Peyer's patch (tissue), 4 donors: ENCODE results near the gene YIPF3.

Experiments
- CTCF ChIP-seq, 6 experiments: fragments of 450-650 bp in 4 of 6; fragments of 200-600 bp in 2 of 6; sonication (generic) in 1 of 6; IDR thresholded peaks; one replicate each; pipeline ENCODE4 v1.5.1; 2017 to 2019; ENCODE audit warnings: antibody characterized with exemption in 6 of 6, mild to moderate bottlenecking in 3 of 6, moderate library complexity in 1 of 6
- POLR2A ChIP-seq, 2 donors: fragments of 450-650 bp; IDR thresholded peaks; one replicate each; pipeline ENCODE4 v1.5.1; 2017; ENCODE audit warnings: antibody characterized with exemption in 2 of 2, mild to moderate bottlenecking in 2 of 2, moderate library complexity in 2 of 2

GRCh38 chr6:43468240-43468639 lies 48.5 kb downstream of the YIPF3 start:
- TF ChIP-seq POLR2A (IDR thresholded peaks at IDR 0.05) (no peak), CTCF (IDR thresholded peaks at IDR 0.05) (no peak)
